IMR-90 (cell line): ENCODE data around the gene USP12.

ENCODE experiments used
- BHLHE40 ChIP-seq: fragments of 150-350 bp; IDR thresholded peaks from 2 replicates; pipeline ENCODE4 v1.6.1; 2016; ENCODE audit warnings: mild to moderate bottlenecking, low read depth, low read length
- MAZ ChIP-seq: IDR thresholded peaks from 2 replicates; pipeline ENCODE4 v1.6.1; 2012; ENCODE audit warnings: low read depth, mild to moderate bottlenecking, low read length, improper control_type of control experiment, moderate library complexity, borderline replicate concordance
- MXI1 ChIP-seq: IDR thresholded peaks from 2 replicates; pipeline ENCODE4 v1.6.1; 2012; ENCODE audit warnings: low read depth, mild to moderate bottlenecking, low read length, moderate library complexity, borderline replicate concordance
- RAD21 ChIP-seq: IDR thresholded peaks from 2 replicates; pipeline ENCODE4 v1.6.1; 2012; ENCODE audit warnings: low read length, improper control_type of control experiment
- RCOR1 ChIP-seq: IDR thresholded peaks from 2 replicates; pipeline ENCODE4 v1.6.1; 2012; ENCODE audit warnings: mild to moderate bottlenecking, low read length, improper control_type of control experiment; ENCODE audit not compliant: insufficient replicate concordance
- RFX5 ChIP-seq: IDR thresholded peaks from 2 replicates; pipeline ENCODE4 v1.8.0; 2012; ENCODE audit warnings: low read depth, mild to moderate bottlenecking, low read length, moderate library complexity
- SMC3 ChIP-seq: fragments of 150-350 bp; IDR thresholded peaks from 2 replicates; pipeline ENCODE4 v1.6.1; 2016; ENCODE audit warnings: low read depth, mild to moderate bottlenecking, antibody characterized with exemption, low read length, moderate library complexity
- USF2 ChIP-seq: fragments of 150-350 bp; IDR thresholded peaks from 2 replicates; pipeline ENCODE4 v1.6.1; 2017; ENCODE audit warnings: mild to moderate bottlenecking, antibody characterized with exemption, low read length, low read depth
- TF ChIP-seq, protein P1 (sequence below): conservative IDR thresholded peaks from 2 replicates; pipeline ENCODE4 v1.5.1; 2012; ENCODE audit warnings: mild to moderate bottlenecking, low read depth, low read length, improper control_type of control experiment

- TF ChIP-seq, protein P1, sequence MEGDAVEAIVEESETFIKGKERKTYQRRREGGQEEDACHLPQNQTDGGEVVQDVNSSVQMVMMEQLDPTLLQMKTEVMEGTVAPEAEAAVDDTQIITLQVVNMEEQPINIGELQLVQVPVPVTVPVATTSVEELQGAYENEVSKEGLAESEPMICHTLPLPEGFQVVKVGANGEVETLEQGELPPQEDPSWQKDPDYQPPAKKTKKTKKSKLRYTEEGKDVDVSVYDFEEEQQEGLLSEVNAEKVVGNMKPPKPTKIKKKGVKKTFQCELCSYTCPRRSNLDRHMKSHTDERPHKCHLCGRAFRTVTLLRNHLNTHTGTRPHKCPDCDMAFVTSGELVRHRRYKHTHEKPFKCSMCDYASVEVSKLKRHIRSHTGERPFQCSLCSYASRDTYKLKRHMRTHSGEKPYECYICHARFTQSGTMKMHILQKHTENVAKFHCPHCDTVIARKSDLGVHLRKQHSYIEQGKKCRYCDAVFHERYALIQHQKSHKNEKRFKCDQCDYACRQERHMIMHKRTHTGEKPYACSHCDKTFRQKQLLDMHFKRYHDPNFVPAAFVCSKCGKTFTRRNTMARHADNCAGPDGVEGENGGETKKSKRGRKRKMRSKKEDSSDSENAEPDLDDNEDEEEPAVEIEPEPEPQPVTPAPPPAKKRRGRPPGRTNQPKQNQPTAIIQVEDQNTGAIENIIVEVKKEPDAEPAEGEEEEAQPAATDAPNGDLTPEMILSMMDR, result no peak
- TF ChIP-seq RAD21, result no peak
- TF ChIP-seq SMC3, result no peak
- no peak for TF ChIP-seq RFX5
- TF ChIP-seq MXI1, result no peak
- no peak for TF ChIP-seq BHLHE40
- no peak for TF ChIP-seq RCOR1
- no peak for TF ChIP-seq MAZ
- no peak for TF ChIP-seq USF2
Observed at GRCh38 chr13:27047081-27047480, 124.5 kb downstream of the USP12 start.
